HepG2 (cell line): ENCODE data around the gene SH2D3C. TPM values are rescaled to one million over a fixed set of nuclear protein-coding genes. Genes with fewer than 3 reads are reported as not detected.

Experiments used
- DRAP1 ChIP-seq: IDR thresholded peaks from 2 replicates; pipeline ENCODE4 v1.6.1; 2016; ENCODE audit warnings: missing genetic modification reagents, missing compliant biosample characterization
- ETS1 ChIP-seq: sonication (generic); formaldehyde crosslinking; IDR thresholded peaks from 2 replicates; pipeline ENCODE4 v1.4.0; 2020; ENCODE audit warnings: missing genetic modification reagents
- HBP1 ChIP-seq: IDR thresholded peaks from 2 replicates; pipeline ENCODE4 v1.6.1; 2016; ENCODE audit warnings: low read depth, control low read depth
- HNF4G ChIP-seq, 2 experiments: sonication (generic) in 1 of 2; formaldehyde crosslinking in 1 of 2; IDR thresholded peaks; 2 replicates each; pipeline versions ENCODE4 v1.4.0 to v1.6.1; 2011 to 2020; ENCODE audit warnings: borderline replicate concordance in 2 of 2, low read depth in 2 of 2, mild to moderate bottlenecking in 2 of 2, low read length in 1 of 2, missing genetic modification reagents in 1 of 2, moderate library complexity in 1 of 2
- MATR3 ChIP-seq: sonication (generic); formaldehyde crosslinking; IDR thresholded peaks from 2 replicates; pipeline ENCODE4 v1.4.0; 2020; ENCODE audit warnings: missing genetic modification reagents
- MXI1 ChIP-seq: IDR thresholded peaks from 3 replicates; pipeline ENCODE4 v1.6.1; 2012; ENCODE audit warnings: low read depth, low read length, inconsistent platforms, borderline replicate concordance
- NR2C2 ChIP-seq: sonication (generic); formaldehyde crosslinking; IDR thresholded peaks from 2 replicates; pipeline ENCODE4 v1.4.0; 2020; ENCODE audit warnings: missing genetic modification reagents, mild to moderate bottlenecking, moderate library complexity, borderline replicate concordance
- RFX3 ChIP-seq: IDR thresholded peaks from 2 replicates; pipeline ENCODE4 v1.6.1; 2016; ENCODE audit warnings: missing biosample characterization, missing genetic modification reagents
- SMYD3 ChIP-seq: sonication (generic); formaldehyde crosslinking; IDR thresholded peaks from 2 replicates; pipeline ENCODE4 v1.8.1; 2023; ENCODE audit warnings: mild to moderate bottlenecking, missing genetic modification reagents
- SNAPC4 ChIP-seq: sonication (generic); formaldehyde crosslinking; IDR thresholded peaks from 2 replicates; pipeline ENCODE4 v1.4.0; 2020; ENCODE audit warnings: mild to moderate bottlenecking, missing genetic modification reagents
- SRY ChIP-seq: sonication (generic); formaldehyde crosslinking; IDR thresholded peaks from 2 replicates; pipeline ENCODE4 v1.8.0; 2022; ENCODE audit warnings: mild to moderate bottlenecking, missing genetic modification reagents
- XRCC5 ChIP-seq: fragments of 200-400 bp; formaldehyde crosslinking; optimal IDR thresholded peaks from 2 replicates; pipeline ENCODE3; 2017; ENCODE audit warnings: mild to moderate bottlenecking, low read length
- ZC3H4 ChIP-seq: sonication (generic); formaldehyde crosslinking; IDR thresholded peaks from 2 replicates; pipeline ENCODE4 v1.4.0; 2020; ENCODE audit warnings: missing genetic modification reagents, borderline replicate concordance
- ZKSCAN5 ChIP-seq: sonication (generic); formaldehyde crosslinking; IDR thresholded peaks from 2 replicates; pipeline ENCODE4 v1.5.1; 2020; ENCODE audit warnings: mild to moderate bottlenecking, missing genetic modification reagents
- ZNF124 ChIP-seq: sonication (generic); formaldehyde crosslinking; IDR thresholded peaks from 2 replicates; pipeline ENCODE4 v1.4.0; 2020; ENCODE audit warnings: missing genetic modification reagents
- ZNF205 ChIP-seq: IDR thresholded peaks from 2 replicates; pipeline ENCODE4 v1.6.1; 2018; ENCODE audit warnings: missing biosample characterization, missing genetic modification reagents
- ZNF367 ChIP-seq: sonication (generic); formaldehyde crosslinking; IDR thresholded peaks from 2 replicates; pipeline ENCODE4 v1.4.0; 2020; ENCODE audit warnings: missing genetic modification reagents, borderline replicate concordance
- ZNF775 ChIP-seq: sonication (generic); formaldehyde crosslinking; IDR thresholded peaks from 2 replicates; pipeline ENCODE4 v1.4.0; 2020; ENCODE audit warnings: missing genetic modification reagents, mild to moderate bottlenecking, moderate library complexity, borderline replicate concordance
- ZSCAN30 ChIP-seq: sonication (generic); formaldehyde crosslinking; IDR thresholded peaks from 2 replicates; pipeline ENCODE4 v1.5.0; 2020; ENCODE audit warnings: mild to moderate bottlenecking, missing genetic modification reagents
- polyA plus RNA-seq, 8 experiments: library from polyadenylated mRNA; depleted of rRNA in 3 of 8; stranded (reverse) in 7 of 8; unstranded in 1 of 8; fragments of >200 nt; fragmentation: Illumina TruSeq in 4 of 8; extraction: Trizol in 4 of 8; gene quantifications; 2 replicates each; pipeline versions ENCODE4 v1.2.1 to v1.2.3, GENCODE V29; 2011 to 2016; ENCODE audit warnings: low read depth in 4 of 8, missing spikeins in 1 of 8, mixed read lengths in 1 of 8; ENCODE audit not compliant: insufficient read depth in 1 of 8
- total RNA-seq, 5 experiments: library from RNA; depleted of rRNA; stranded (reverse); fragments of >200 nt; fragmentation: Illumina TruSeq; extraction: Trizol; gene quantifications; 2 replicates each; pipeline ENCODE4 v1.2.3, GENCODE V29; 2016; ENCODE audit warnings: low read depth in 1 of 5
- TF ChIP-seq, protein P1 (sequence below): sonication (generic); formaldehyde crosslinking; conservative IDR thresholded peaks from 2 replicates; pipeline ENCODE4 v1.8.0; 2022; ENCODE audit warnings: missing genetic modification reagents

SH2D3C gene
- total and polyA plus RNA-seq, 2 of the 13 experiments (the other 11 are each of a cell fraction or from before 2014, with no cell fraction given), result not detected

DNA sequence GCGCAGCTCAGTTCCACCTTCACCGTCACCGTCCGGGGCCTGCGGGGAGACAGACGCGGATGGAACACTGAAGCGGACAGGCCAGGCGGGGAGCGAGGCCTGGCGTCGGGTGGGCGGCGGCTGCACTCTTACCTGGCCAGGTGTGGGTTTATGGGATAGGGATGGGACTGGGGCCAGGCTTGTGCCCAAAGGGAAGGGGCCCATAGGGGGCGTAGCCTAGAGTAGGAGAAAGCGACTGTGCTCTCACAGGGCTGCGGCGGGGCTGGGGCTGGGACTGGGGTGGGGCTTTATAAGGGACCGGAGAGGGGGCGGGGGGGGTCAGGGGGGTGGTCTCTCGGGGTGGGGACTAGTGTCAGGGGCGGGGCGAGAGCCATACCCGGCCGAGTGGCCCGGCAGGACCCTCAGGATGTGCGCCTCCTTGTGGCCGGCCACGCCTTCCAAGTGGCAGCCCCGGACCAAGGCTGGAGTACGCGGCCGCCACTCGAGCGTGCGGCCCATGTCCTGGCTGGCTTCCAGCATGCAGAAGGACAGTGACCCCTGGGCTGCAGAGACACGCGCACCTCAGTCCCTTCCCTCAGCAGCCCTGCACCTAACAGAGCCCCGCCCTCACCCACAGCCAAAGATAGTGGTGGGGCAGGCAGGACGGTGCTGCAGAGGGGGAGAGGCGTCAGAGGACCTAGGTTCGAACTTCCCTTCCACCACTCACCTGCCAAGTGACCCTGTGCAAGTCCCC is 47.0 kb upstream of the SH2D3C start (continued):
- TF ChIP-seq SNAPC4 (CRISPR knock-in tag), result no peak
- TF ChIP-seq SRY (CRISPR knock-in tag), result no peak
- TF ChIP-seq DRAP1 (CRISPR knock-in tag), result no peak
- 0 out of 2 replicates have a peak, but pooled peaks have one; percentile 56 for TF ChIP-seq HBP1 (CRISPR knock-in tag)
- TF ChIP-seq ZNF205 (CRISPR knock-in tag), result no peak
- TF ChIP-seq, protein P1, sequence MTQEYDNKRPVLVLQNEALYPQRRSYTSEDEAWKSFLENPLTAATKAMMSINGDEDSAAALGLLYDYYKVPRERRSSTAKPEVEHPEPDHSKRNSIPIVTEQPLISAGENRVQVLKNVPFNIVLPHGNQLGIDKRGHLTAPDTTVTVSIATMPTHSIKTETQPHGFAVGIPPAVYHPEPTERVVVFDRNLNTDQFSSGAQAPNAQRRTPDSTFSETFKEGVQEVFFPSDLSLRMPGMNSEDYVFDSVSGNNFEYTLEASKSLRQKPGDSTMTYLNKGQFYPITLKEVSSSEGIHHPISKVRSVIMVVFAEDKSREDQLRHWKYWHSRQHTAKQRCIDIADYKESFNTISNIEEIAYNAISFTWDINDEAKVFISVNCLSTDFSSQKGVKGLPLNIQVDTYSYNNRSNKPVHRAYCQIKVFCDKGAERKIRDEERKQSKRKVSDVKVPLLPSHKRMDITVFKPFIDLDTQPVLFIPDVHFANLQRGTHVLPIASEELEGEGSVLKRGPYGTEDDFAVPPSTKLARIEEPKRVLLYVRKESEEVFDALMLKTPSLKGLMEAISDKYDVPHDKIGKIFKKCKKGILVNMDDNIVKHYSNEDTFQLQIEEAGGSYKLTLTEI (CRISPR knock-in tag), result no peak
- no peak for TF ChIP-seq ZKSCAN5 (CRISPR knock-in tag)
- peak; percentile 54 for TF ChIP-seq XRCC5
- no peak for TF ChIP-seq ZC3H4 (CRISPR knock-in tag)
- TF ChIP-seq RFX3 (CRISPR knock-in tag), result no peak
- TF ChIP-seq HNF4G (IDR thresholded peaks at IDR 0.05; ENCODE audit: borderline replicate concordance, low read depth, low read length), result no peak
- TF ChIP-seq HNF4G (CRISPR knock-in tag; IDR thresholded peaks at IDR 0.05; ENCODE audit: borderline replicate concordance, low read depth), result no peak
- peak; percentile 43; the same call in 1 of the 3 replicates for TF ChIP-seq MXI1
- no peak for TF ChIP-seq ETS1 (CRISPR knock-in tag)
- TF ChIP-seq ZNF775 (CRISPR knock-in tag), result no peak
- no peak for TF ChIP-seq MATR3 (CRISPR knock-in tag)
- TF ChIP-seq ZNF124 (CRISPR knock-in tag), result 0 out of 2 replicates have a peak, but pooled peaks have one; percentile 70
- no peak for TF ChIP-seq NR2C2 (CRISPR knock-in tag)
- no peak for TF ChIP-seq SMYD3 (CRISPR knock-in tag)
- no peak for TF ChIP-seq ZSCAN30 (CRISPR knock-in tag)
- TF ChIP-seq ZNF367 (CRISPR knock-in tag), result no peak
